HCT116 (cell line): ENCODE data around the gene GABRQ.

Source experiments
- EZH2 ChIP-seq: fragments of 200-600 bp; sonication (generic); IDR thresholded peaks from 2 replicates; pipeline ENCODE4 v1.6.1; 2017; ENCODE audit warnings: antibody characterized with exemption, mixed run types
- JUND ChIP-seq: IDR thresholded peaks from 2 replicates; pipeline ENCODE4 v1.6.1; 2012
- POLR2A ChIP-seq: IDR thresholded peaks from 2 replicates; pipeline ENCODE4 v1.7.0; 2011; ENCODE audit warnings: borderline replicate concordance; ENCODE audit not compliant: insufficient read depth, insufficient read length; ENCODE audit errors: extremely low read depth
- POLR2AphosphoS5 ChIP-seq: IDR thresholded peaks from 2 replicates; pipeline ENCODE4 v1.6.1; 2011; ENCODE audit warnings: mild to moderate bottlenecking, low read depth, low read length, moderate library complexity
- YY1 ChIP-seq: IDR thresholded peaks from 2 replicates; pipeline ENCODE4 v1.6.1; 2011; ENCODE audit warnings: low read length, low read depth, moderate library complexity, mild to moderate bottlenecking; ENCODE audit not compliant: insufficient replicate concordance; ENCODE audit errors: extremely low read depth
- TF ChIP-seq, protein P1 (sequence below), 3 experiments: fragments of 200-600 bp in 1 of 3; sonication (generic) in 1 of 3; IDR thresholded peaks in 2 of 3; conservative IDR thresholded peaks in 1 of 3; 2 replicates each; pipeline ENCODE4 v1.5.1; 2012 to 2017; ENCODE audit warnings: low read depth in 2 of 3, low read length in 2 of 3, antibody characterized with exemption in 1 of 3, borderline replicate concordance in 1 of 3, control low read depth in 1 of 3, mild to moderate bottlenecking in 1 of 3, mixed read lengths in 1 of 3, mixed run types in 1 of 3, moderate library complexity in 1 of 3; ENCODE audit not compliant: insufficient read depth in 1 of 3

GRCh38 chrX:152642931-152643564 is 5.4 kb downstream of the GABRQ start:
- no peak for TF ChIP-seq EZH2
- TF ChIP-seq JUND: no peak
- TF ChIP-seq, protein P1, sequence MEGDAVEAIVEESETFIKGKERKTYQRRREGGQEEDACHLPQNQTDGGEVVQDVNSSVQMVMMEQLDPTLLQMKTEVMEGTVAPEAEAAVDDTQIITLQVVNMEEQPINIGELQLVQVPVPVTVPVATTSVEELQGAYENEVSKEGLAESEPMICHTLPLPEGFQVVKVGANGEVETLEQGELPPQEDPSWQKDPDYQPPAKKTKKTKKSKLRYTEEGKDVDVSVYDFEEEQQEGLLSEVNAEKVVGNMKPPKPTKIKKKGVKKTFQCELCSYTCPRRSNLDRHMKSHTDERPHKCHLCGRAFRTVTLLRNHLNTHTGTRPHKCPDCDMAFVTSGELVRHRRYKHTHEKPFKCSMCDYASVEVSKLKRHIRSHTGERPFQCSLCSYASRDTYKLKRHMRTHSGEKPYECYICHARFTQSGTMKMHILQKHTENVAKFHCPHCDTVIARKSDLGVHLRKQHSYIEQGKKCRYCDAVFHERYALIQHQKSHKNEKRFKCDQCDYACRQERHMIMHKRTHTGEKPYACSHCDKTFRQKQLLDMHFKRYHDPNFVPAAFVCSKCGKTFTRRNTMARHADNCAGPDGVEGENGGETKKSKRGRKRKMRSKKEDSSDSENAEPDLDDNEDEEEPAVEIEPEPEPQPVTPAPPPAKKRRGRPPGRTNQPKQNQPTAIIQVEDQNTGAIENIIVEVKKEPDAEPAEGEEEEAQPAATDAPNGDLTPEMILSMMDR (IDR thresholded peaks at IDR 0.05 in 2 of 3, conservative IDR thresholded peaks at IDR 0.05 in 1 of 3; ENCODE audit: borderline replicate concordance in 1 of 3, insufficient read depth in 1 of 3, low read depth in 2 of 3, low read length in 2 of 3): no peak
- TF ChIP-seq POLR2A: no peak
- TF ChIP-seq YY1: no peak
- no peak for TF ChIP-seq POLR2AphosphoS5
